ELF-1 (cell line): ENCODE data around the gene PLCB4.

Experiments
- DNase-seq: peaks from one replicate; pipeline ENCODE4 v3.0.0-alpha.2; 2016; ENCODE audit warnings: low read depth, low spot score

Gene PLCB4

DNA sequence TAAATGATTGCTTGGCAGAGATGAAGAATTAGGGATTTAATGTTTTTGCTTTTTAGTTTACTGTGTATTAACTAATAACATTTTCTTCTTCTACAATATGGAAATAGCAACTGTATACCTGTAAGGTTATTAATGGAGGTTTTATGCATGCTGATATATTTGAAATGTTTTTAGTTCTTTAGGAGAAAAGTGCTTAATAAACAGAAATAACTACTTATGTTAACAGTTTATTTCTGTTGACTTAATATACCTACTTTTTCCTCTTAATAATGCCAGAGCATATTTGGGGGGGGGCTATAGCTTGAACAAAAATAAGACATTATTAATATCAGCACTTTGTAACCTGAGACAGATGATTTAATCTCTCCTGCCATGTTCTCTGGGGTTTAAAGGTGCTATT, 33.6 kb downstream of the PLCB4 start:
- no peak for DNase-seq

DNA sequence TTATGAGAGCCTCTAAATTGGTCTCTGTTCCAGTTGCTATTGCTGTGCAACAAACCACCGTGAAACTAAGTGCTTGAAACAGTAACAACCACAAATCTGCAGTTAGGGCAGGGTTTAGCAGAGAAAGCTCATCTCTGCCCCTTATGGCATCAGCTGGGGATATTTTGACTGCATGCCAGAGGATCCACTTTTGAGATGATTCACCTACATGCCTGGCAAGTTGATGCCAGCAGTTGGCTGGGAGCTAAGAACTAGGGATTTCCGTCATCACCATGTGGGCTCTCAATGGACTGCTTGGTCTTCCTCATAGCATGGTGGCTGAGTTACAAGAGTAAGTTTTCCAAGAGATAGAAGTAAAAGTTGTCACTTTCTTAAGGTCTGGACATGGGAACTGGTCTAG, 35.1 kb downstream of the PLCB4 start:
- DNase-seq, result no peak

GRCh38 chr20:9108260-9108659, 39.4 kb downstream of the PLCB4 start:
- no peak for DNase-seq

DNA sequence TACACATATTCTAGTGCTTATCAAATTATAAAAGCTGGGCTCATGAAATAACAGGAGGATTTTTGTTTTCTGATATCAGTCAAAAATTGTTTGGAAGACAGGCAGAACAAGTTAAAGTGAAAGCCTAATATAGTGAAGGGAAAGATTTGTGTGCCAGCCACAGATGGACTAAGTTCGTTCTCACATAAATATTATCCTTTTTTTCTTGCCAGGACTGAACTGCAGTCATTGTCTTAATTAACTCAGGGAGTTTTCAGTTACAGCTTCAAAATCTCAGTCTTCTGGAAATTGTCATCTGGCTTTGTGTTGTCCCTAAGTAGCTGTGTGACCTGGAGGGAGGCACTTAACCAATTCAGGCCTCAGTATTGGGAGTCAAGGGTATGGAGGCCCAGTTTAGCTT, 40.7 kb downstream of the PLCB4 start:
- no peak for DNase-seq

DNA sequence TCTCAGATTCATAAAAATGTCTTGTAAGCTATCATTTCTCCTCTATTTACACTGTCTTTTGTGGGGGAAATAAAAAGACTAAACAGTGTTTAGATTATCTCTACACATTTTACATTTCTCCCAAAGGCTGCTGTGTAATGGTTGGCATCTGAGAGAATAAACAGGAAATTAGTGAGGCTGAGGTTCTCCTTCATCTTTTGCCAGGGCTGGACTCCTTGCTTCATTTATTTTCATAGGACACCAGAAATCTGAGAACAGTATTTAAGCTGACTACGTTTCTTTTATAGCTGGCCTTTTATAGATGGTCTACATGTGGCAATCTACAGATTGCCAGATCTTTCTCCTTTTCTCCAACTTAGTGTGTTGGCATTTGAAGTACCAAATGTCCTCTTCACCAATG, 41.5 kb downstream of the PLCB4 start:
- no peak for DNase-seq

GRCh38 chr20:9110916-9111432, 42.1 kb downstream of the PLCB4 start:
- DNase-seq, result no peak

GRCh38 chr20:9112541-9113515, 43.9 kb downstream of the PLCB4 start:
- no peak for DNase-seq

DNA sequence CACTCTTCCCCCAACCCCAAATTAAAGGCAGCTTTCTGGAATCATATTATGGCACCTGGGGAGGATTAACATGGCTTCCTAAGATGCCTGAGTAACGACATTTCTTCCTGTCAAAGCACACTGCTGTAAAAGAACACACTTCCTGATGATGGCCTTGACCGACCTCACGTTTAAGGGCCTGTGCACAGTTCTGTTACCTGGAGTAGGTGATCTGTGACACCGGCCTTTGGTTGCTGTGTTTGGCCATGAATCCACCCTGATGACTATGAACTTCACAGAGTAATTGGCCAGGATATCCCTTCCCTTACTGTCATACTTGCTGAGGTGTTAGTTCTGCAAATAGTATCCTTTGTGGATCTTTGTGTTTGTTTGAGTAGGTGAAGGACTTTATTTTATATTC, 45.8 kb downstream of the PLCB4 start:
- no peak for DNase-seq

- no peak for DNase-seq
Observed at GRCh38 chr20:9117548-9117947, 48.7 kb downstream of the PLCB4 start.

DNA sequence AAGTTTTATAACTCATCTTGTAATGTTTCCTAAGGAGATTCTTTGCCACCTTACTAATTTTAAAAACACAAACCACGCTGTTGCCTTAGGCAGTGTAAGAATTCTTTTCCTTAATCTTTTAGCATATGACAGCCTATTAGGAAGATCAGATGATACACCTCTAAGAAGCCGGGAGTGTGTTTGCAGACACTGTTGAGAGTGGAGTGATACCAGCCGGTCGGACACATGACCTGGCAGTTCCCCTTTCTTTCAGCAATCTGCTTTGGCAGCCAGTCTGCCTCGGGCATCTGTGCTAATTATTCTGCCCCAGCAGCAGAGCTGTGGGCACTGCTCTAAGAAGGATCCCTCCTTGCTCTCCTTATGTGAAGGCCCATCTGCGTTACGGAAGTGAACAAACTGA, 50.9 kb downstream of the PLCB4 start:
- DNase-seq, result no peak

DNA sequence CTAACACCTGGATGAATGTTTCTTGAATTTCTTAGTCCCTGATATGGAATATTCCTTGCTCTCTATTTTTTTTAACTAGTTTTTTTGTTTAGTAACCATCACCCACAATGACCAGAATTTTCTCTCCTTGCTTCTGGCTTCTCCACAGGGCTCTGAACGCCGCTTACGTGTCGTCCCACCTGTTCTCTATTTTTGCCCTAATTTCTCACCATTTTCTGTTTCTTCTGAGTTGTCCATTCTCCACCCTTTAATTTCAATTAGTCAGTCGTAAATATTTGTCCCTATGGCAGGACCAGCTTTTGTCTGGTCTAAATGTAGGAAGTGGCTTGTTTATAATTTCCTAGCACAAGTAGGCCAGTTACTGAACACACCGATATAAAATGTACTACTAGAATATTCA, 52.3 kb downstream of the PLCB4 start:
- no peak for DNase-seq

DNA sequence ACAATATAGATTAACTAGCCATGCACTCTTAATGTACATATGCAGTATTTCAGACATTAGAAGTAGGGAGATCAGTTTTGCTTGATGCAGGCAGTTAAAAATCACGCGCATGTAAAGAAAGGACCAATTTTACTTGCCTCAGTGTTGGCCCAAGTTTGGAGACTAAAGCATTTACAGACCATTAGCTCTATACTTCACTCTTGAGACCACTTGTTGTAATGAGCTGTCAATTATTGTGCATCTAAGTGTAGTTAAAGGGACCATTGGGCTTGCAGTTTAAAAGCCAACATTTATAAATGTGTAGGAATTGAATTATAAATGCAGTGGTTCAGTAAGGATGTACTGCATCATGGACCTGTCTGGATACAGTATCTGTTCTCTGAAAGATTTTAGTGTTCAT, 53.7 kb downstream of the PLCB4 start:
- no peak for DNase-seq

DNA sequence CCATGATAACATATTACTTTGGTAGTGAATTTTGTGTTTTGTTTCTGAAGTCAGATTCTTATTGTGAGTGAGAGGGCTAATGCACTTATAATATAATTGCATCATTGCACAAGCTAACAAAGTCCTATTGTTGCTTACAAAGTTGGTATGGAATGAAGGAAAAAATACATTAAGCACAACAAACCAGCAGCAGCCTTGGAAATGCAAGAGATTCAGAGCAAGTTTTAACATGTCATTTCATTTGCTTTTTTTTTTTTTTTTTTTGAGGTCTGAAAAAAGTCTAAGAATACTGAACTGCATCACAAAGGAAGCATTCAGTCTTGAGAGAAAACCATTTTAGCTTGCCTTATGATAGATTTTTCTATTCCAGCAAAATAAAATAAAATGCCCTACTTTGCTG, 57.6 kb downstream of the PLCB4 start:
- DNase-seq, result no peak

GRCh38 chr20:9128568-9128967, 59.7 kb downstream of the PLCB4 start:
- DNase-seq, result no peak

DNA sequence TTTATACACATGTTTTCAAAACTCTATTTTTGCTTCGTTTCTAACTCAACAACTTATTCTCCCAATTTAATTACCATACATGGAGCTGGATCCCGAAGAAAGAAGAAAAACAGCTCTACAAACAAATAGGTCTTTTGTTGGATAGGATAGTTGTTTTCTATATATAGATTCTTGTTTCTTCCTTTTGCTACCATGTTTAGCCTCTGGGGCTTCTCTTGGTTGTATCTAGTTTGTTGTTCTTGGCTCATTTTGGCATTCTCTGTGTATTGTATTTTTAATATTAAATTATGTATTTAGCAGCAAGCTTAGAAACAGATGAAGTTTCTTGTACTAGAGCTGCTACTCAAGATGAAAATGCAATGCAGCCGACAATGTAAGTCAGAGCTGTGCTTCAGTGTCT, 60.9 kb downstream of the PLCB4 start:
- DNase-seq, result no peak

DNA sequence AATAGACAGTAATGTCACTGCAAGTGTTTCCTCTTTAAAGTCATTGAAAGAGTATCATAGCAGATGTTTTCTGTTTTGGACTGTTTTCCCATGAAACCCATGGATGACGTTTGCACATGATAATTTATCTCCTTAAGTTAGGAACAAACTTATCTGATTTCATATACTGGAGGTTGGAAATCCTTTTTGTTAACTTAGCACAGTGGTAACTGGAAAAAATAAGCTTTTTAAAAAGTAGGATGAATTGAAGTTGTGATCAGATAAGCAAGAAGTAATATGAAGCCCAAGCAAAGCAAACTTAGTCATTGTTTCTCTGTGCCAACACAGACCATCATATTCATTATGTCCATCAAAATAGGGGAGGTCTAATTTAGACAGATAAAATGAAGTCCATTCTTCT, 61.6 kb downstream of the PLCB4 start:
- no peak for DNase-seq

DNA sequence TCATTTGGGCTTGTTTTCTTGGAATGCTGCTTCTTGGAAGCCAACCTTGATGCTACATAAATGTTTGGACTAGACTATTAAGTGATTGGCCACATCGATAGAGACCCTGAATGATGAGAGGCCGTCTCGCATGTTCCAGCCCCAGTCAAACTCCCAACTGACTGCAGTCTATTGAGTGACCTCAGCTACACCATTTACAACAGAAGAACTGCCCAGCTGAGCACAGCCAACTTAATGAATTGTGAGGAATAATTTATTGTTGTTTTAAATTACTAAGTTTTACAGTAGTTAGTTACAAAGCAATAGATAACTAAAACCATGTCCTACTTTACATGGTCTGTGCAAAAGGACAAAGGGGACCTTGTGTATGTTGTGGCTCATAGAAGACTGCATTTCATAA, 63.0 kb downstream of the PLCB4 start:
- no peak for DNase-seq

DNA sequence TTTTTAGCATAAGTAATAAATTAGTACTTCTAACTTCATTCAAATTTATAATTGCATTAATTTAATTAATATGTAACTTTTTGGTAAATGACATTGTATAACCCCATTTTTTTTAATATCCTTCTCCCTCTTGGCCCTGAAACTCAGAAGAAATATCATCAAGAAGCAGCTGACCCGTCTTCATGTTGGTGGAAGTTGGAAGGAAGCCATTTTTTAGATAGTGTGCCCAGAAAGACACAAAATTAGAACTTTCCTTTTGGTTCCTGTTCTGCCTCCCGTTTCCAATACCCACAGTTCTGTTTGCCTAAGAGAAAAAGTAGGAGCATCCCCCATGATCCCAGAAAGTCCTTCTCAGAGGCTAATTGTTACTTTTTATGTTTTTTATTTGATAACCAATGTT, 65.5 kb downstream of the PLCB4 start:
- DNase-seq, result no peak

DNA sequence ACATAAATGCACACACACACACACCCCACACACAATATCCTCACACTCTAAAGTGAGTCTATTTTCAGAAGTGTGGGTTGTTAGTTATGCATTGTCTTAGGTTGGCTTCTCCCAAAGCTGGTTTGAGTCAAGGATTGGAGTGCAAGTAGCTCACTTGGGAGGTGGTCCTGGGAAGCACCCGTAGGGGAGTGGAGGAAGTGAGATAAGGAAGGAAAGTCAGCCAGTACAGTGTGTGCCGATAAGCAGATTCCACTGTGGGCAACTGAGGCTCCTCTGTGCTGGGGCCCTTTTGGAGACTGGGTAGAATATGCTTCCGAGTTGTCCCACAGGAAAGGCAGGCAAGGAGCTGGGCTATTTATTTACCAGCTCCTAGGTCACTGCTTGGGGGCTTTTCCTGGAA, 67.2 kb downstream of the PLCB4 start:
- DNase-seq, result no peak

- no peak for DNase-seq
Observed at GRCh38 chr20:9137001-9137400, 68.1 kb downstream of the PLCB4 start.

GRCh38 chr20:9139106-9139833, 70.4 kb downstream of the PLCB4 start:
- no peak for DNase-seq

GRCh38 chr20:9140162-9140760, 71.4 kb downstream of the PLCB4 start:
- DNase-seq, result no peak
